BJ (cell line): Measurements from ENCODE around the gene CDK5RAP3. TPM values are rescaled to one million over a fixed set of nuclear protein-coding genes. Genes with fewer than 3 reads are reported as not detected.
"Not testable (repeated sequence)": the region's sequence is repeated elsewhere in the genome, so short reads cannot be mapped to it uniquely, and the experiment has no call there.

ENCODE experiments used
- CTCF ChIA-PET: fragments of 350-600 bp; formaldehyde crosslinking; extraction: SDS; loops from one replicate; lab custom pipeline; 2021; ENCODE audit warnings: antibody characterized with exemption, inconsistent platforms; lab: Yijun Ruan, JAX
- POLR2A ChIA-PET: fragments of 300-600 bp; sonication (Branson Sonifier 250); formaldehyde crosslinking; extraction: SDS; loops from one replicate; lab custom pipeline; 2021; ENCODE audit warnings: antibody characterized with exemption; lab: Charles Lee
- DNase-seq: peaks from one replicate; pipeline ENCODE4 v3.0.0-alpha.2; 2011; ENCODE audit warnings: low read depth
- H3K27me3 ChIP-seq: 2 replicates; pipeline ENCODE4 v1.6.0; 2011; ENCODE audit warnings: low read length; ENCODE audit not compliant: control insufficient read depth, insufficient read depth
- H3K36me3 ChIP-seq: 2 replicates; pipeline ENCODE4 v1.5.1; 2011; ENCODE audit warnings: low read length; ENCODE audit not compliant: control insufficient read depth, insufficient read depth
- H3K4me3 ChIP-seq: 2 replicates; pipeline ENCODE4 v1.5.1; 2011; ENCODE audit warnings: low read depth, mild to moderate bottlenecking, control low read depth, low read length
- polyA plus RNA-seq: library from polyadenylated mRNA; depleted of rRNA; stranded (reverse); fragments of >200 nt; gene quantifications from 2 replicates; pipeline ENCODE4 v1.2.3, GENCODE V29; 2011
- TF ChIP-seq, protein P1 (sequence below): IDR thresholded peaks from 2 replicates; pipeline ENCODE4 v1.5.1; 2011; ENCODE audit warnings: low read depth, mild to moderate bottlenecking, control low read depth, inconsistent platforms, low read length, moderate library complexity; ENCODE audit not compliant: insufficient read depth

Gene CDK5RAP3
- polyA plus RNA-seq, 1 experiment = 98.1 TPM

DNA sequence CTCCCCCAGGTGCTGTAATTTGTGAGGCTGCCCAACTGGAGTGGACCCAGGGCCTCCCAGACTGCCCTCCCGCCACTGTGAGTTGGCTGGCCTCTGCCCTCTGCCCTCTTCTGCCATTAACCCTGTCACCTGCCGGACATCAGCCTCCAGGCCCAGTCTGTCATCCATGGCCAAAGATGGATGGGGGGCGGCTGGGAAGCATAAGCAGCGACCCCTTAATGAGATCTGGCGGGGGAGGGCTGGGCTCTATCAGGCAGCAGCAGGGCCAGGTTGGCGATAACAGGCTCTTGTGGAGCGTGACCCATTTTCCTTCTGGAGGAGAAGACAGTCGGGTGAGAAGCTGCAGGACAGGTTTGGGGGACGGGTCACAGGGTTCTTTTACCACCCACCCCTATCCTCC lies 25.3 kb downstream of the CDK5RAP3 start:
- Histone ChIP-seq H3K36me3 (no peaks in the 10 kb centered on the region), H3K27me3 (0 out of 2 replicates have a peak, but pooled peaks cover 1% of the 10 kb centered on the region), H3K4me3 (no peak overlapping the region)
- TF ChIP-seq, protein P1, sequence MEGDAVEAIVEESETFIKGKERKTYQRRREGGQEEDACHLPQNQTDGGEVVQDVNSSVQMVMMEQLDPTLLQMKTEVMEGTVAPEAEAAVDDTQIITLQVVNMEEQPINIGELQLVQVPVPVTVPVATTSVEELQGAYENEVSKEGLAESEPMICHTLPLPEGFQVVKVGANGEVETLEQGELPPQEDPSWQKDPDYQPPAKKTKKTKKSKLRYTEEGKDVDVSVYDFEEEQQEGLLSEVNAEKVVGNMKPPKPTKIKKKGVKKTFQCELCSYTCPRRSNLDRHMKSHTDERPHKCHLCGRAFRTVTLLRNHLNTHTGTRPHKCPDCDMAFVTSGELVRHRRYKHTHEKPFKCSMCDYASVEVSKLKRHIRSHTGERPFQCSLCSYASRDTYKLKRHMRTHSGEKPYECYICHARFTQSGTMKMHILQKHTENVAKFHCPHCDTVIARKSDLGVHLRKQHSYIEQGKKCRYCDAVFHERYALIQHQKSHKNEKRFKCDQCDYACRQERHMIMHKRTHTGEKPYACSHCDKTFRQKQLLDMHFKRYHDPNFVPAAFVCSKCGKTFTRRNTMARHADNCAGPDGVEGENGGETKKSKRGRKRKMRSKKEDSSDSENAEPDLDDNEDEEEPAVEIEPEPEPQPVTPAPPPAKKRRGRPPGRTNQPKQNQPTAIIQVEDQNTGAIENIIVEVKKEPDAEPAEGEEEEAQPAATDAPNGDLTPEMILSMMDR = no peak
- DNase-seq = no peak
- ChIA-PET POLR2A (no interaction called here), CTCF (interaction anchor here (30.9 kb wide), 1 partner anchor 20 kb away, joined by 575 read pairs; no protein-coding TSS in a partner anchor)

DNA sequence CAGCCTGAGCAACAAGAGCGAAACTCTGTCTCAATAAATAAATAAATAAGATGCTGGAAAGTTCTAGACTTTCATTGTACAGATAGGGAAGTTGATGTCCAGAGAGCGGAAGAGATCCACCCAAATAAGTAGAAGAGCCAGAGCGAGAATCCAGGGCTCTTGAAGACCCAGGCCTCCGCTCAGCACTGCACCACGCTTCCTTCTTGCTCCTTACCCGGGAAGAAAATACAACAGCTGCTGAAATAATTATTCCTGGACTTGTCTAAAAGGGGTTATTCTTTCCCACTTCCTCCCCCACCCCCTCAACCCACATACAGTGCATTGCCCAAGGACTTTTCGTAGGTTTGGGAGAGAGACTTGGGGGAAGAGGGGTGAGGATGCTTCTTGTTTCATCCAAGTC lies 26.7 kb downstream of the CDK5RAP3 start:
- ChIA-PET CTCF (no interaction called here), POLR2A (no interaction called here)
- Histone ChIP-seq H3K4me3 (no peak overlapping the region), H3K36me3 (no peaks in the 10 kb centered on the region), H3K27me3 (0 out of 2 replicates have a peak, but pooled peaks cover 1% of the 10 kb centered on the region)
- TF ChIP-seq, protein P1 = no peak
- no peak for DNase-seq

DNA sequence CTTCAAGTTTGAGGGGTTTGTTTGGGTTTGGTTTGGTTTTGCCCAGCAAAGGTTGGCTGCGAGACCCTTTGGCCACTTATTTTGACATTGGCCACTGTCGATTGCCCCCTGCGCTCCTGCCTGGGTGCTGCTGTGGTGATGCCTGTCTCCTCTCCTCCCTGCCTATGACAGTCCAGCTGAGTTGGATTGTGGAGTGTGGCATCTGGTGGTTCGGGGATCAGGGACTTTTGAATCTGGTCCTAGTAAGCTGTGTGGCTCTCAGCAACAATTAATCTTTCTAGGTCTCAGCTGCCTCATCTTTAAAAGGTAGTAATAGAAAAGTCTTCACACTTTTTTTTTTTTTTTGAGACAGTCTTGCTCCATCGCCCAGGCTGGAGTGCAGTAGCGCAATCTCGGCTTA lies 27.1 kb downstream of the CDK5RAP3 start:
- no peak overlapping the region for H3K4me3 ChIP-seq
- H3K27me3 ChIP-seq = 0 out of 2 replicates have a peak, but pooled peaks cover 1% of the 10 kb centered on the region
- no peaks in the 10 kb centered on the region for H3K36me3 ChIP-seq
- TF ChIP-seq, protein P1 = no peak
- ChIA-PET CTCF (interaction anchor here (0.8 kb wide), 1 partner anchor 14 kb away, joined by 3 read pairs; no protein-coding TSS in a partner anchor), POLR2A (no interaction called here)
- DNase-seq = no peak

DNA sequence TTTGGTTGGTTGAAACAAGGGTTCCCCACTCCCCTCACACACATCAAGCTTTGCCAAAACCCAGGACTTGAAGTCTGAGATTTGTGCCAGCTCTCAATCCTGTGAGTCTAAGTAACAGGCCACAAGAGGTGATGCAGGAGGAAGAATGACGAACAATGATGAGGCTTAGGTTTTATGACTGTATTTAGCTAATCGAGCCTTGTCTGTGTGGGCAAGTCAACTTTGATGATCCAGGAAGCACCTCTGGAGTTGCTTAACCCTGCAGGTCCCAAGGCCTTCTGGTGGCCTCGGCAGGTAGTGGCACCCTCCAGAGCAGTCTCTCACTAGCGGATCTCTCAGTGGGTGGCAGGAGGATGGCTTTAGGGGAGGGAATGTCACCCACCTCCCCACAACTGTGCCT lies 28.7 kb downstream of the CDK5RAP3 start:
- H3K4me3 ChIP-seq = no peak overlapping the region
- TF ChIP-seq, protein P1 = no peak
- H3K36me3 ChIP-seq = no peaks in the 10 kb centered on the region
- 0 out of 2 replicates have a peak, but pooled peaks cover 1% of the 10 kb centered on the region for H3K27me3 ChIP-seq
- CTCF ChIA-PET = interaction anchor here (0.7 to 3.0 kb wide), 6 partner anchors 10 to 53 kb away, joined by 3 to 11 read pairs (median 4); no protein-coding TSS in a partner anchor
- peak; percentile 3 for DNase-seq
- POLR2A ChIA-PET = no interaction called here

DNA sequence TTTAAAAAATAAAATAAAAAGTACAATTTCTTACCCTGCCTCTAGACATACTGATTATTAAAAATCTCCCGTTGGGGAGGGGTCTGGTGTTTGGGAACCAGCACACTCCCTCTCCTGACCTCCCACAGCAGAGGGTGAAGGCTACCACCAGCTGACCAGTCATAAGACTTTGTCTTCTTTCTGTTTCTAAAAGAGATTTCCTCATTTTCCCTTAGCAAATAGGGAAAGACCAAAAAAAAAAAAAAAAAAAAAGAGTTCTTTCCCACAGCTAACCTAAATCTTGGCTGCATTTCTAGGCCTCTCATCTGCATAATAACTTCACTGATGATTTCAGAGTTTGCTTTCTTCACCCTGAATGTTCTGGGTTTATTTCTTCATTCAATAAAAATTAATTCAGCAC lies 30.3 kb downstream of the CDK5RAP3 start:
- no peak for DNase-seq
- Histone ChIP-seq H3K36me3 (no peaks in the 10 kb centered on the region), H3K4me3 (no peak overlapping the region), H3K27me3 (no peaks in the 10 kb centered on the region)
- POLR2A ChIA-PET = no interaction called here
- TF ChIP-seq, protein P1 = no peak
- CTCF ChIA-PET = interaction anchor here (0.5 to 4.2 kb wide), 5 partner anchors 10 to 113 kb away, joined by 3 to 27 read pairs (median 4); no protein-coding TSS in a partner anchor

DNA sequence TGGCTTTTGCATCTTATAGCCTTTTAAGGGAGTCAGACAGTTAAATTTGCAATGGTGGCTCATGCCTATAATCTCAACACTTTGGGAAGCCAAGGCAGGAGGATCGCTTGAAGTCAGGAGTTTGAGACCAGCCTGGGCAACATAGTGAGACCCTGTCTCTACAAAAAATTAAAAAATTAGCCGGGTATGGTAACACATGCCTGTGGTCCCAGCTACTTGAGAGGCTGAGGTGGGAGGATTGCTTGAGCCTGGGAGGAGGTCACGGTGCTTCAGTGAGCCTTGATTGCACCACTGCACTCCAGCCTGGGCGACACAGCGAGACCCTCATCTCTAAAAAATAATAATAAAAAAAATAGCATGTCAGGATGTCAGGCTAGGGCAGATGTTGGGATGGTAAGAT lies 30.7 kb downstream of the CDK5RAP3 start:
- H3K27me3 ChIP-seq, POLR2A ChIA-PET, DNase-seq, H3K36me3 ChIP-seq, H3K4me3 ChIP-seq: not testable (repeated sequence)
- CTCF ChIA-PET = interaction anchor here (0.5 to 4.2 kb wide), 6 partner anchors 12 to 159 kb away, joined by 3 to 27 read pairs (median 8); no protein-coding TSS in a partner anchor
